Measurements from ENCODE around the gene EXOC2. TPM values are rescaled to one million over a fixed set of nuclear protein-coding genes. Genes with fewer than 3 reads are reported as not detected.
A peak's percentile ranks its signal among the peaks of the same experiment; 100 is the strongest.

The EXOC2 gene
- total and polyA plus RNA-seq, 2 of the 13 experiments (the other 11 are each of a cell fraction or from before 2014, with no cell fraction given): 12.6 to 22.9 TPM

GRCh38 chr6:692858-693722 is at the start of gene EXOC2 (continued):
- peak; percentile 87 for TF ChIP-seq ARID5B (CRISPR knock-in tag; IDR thresholded peaks at IDR 0.05)
- TF ChIP-seq RFX5 (IDR thresholded peaks at IDR 0.05; ENCODE audit: low read depth, low read length): peak; percentile 33; the same call in 1 of the 2 replicates
- TF ChIP-seq ZNF180 (CRISPR knock-in tag; IDR thresholded peaks at IDR 0.05; ENCODE audit: borderline replicate concordance, low read depth): 0 out of 2 replicates have a peak, but pooled peaks have one; percentile 72
- peak; percentile 89; the same call in 1 of the 2 replicates for TF ChIP-seq BORCS8-MEF2B (CRISPR knock-in tag; IDR thresholded peaks at IDR 0.05)
- peak; percentile 69; the same call in 1 of the 2 replicates for TF ChIP-seq MEIS1 (CRISPR knock-in tag; IDR thresholded peaks at IDR 0.05; ENCODE audit: borderline replicate concordance)
- TF ChIP-seq KLF12 (CRISPR knock-in tag; IDR thresholded peaks at IDR 0.05; ENCODE audit: borderline replicate concordance): peak; percentile 97; the same call in 1 of the 2 replicates
- peak; percentile 40; the same call in 1 of the 2 replicates for TF ChIP-seq ZNF749 (CRISPR knock-in tag; IDR thresholded peaks at IDR 0.05; ENCODE audit: borderline replicate concordance)
- no peak for TF ChIP-seq SNAPC2 (CRISPR knock-in tag; IDR thresholded peaks at IDR 0.05)
- 0 out of 2 replicates have a peak, but pooled peaks have one; percentile 33 for TF ChIP-seq TEF (CRISPR knock-in tag; IDR thresholded peaks at IDR 0.05)
- TF ChIP-seq ATF4 (CRISPR knock-in tag; IDR thresholded peaks at IDR 0.05): peak in 1 of 2 experiments; percentile 83; a peak in 2 of 4 replicates
- TF ChIP-seq ZNF33A (CRISPR knock-in tag; IDR thresholded peaks at IDR 0.05; ENCODE audit: borderline replicate concordance): peak; percentile 79; the same call in 1 of the 2 replicates
- TF ChIP-seq HOMEZ (CRISPR knock-in tag; IDR thresholded peaks at IDR 0.05; ENCODE audit: low read depth): peak; percentile 75
- TF ChIP-seq ZNF317 (CRISPR knock-in tag; IDR thresholded peaks at IDR 0.05): peak; percentile 84
- TF ChIP-seq KMT2B (CRISPR knock-in tag; IDR thresholded peaks at IDR 0.05): peak; percentile 100
- TF ChIP-seq ZNF264 (CRISPR knock-in tag; IDR thresholded peaks at IDR 0.05): no peak; the same call in 1 of the 2 replicates
- TF ChIP-seq ZNF343 (CRISPR knock-in tag; IDR thresholded peaks at IDR 0.05): no peak; the same call in 1 of the 2 replicates
- peak; percentile 88 for TF ChIP-seq POLR2G (IDR thresholded peaks at IDR 0.05; ENCODE audit: low read depth, low read length)
- peak; percentile 72; the same call in 1 of the 2 replicates for TF ChIP-seq ATF6 (CRISPR knock-in tag; conservative IDR thresholded peaks at IDR 0.05)

All from HepG2 (cell line).